Right cardiac atrium (tissue), 5 donors: ENCODE data around the gene MELTF. TPM values are rescaled to one million over a fixed set of nuclear protein-coding genes. Genes with fewer than 3 reads are reported as not detected.
"Not testable (repeated sequence)": the region's sequence is repeated elsewhere in the genome, so short reads cannot be mapped to it uniquely, and the experiment has no call there.

Source experiments
- ATAC-seq, 2 donors: fragments of 200-7000 bp; cut with Tn5 transposase; one replicate each; pipeline versions ENCODE4 v1.8.0 to v1.9.1; 2020; ENCODE audit warnings: moderate library complexity in 2 of 2, mild to moderate bottlenecking in 1 of 2
- DNase-seq, 3 donors: peaks; one replicate each; pipeline ENCODE4 v3.0.0-alpha.2; 2020
- H3K27ac ChIP-seq: one replicate; pipeline ENCODE4 v1.5.1; 2013; ENCODE audit warnings: mild to moderate bottlenecking, low read length, control low read depth, moderate library complexity
- H3K27me3 ChIP-seq: one replicate; pipeline ENCODE4 v1.6.1; 2013; ENCODE audit not compliant: control insufficient read depth, insufficient read depth
- H3K4me1 ChIP-seq: one replicate; pipeline ENCODE4 v1.6.1; 2013; ENCODE audit warnings: low read length; ENCODE audit not compliant: control insufficient read depth, insufficient read depth
- H3K4me3 ChIP-seq: one replicate; pipeline ENCODE4 v1.5.1; 2013; ENCODE audit warnings: low read length, control low read depth
- H3K9me3 ChIP-seq: one replicate; pipeline ENCODE4 v1.6.1; 2013; ENCODE audit warnings: low read length; ENCODE audit not compliant: control insufficient read depth
- WGBS: extraction: QIAGEN DNeasy Blood & Tissue Kit; methylation state at CpG from one replicate; pipeline ENCODE4 v1.1.7; 2013; 5-methylcytosine and 5-hydroxymethylcytosine counted together
- intact Hi-C, 4 donors: fragments of 100-400 bp; cut with DNase I; formaldehyde crosslinking; loops; one replicate each; pipeline versions ENCODE4 v1.11.0 to v1.14.0; 2022 to 2023
- long read RNA-seq, 4 donors: library from polyadenylated mRNA; unstranded; transcript quantifications; one replicate each; pipeline ENCODE4 v2.0.0, GENCODE V29; 2020 to 2021
- polyA plus RNA-seq: library from polyadenylated mRNA; stranded (reverse); fragments of 200-250 nt; gene quantifications from one replicate; pipeline ENCODE4 v1.2.3, GENCODE V29; 2013
- total RNA-seq, 4 donors: library from RNA; stranded (reverse); fragmentation: NEBNext Ultra II Directional; extraction: Animal tissue kit (Norgen Biotek cat#: 25700); gene quantifications; one replicate each; pipeline ENCODE4 v1.2.1, GENCODE V29; 2021
- donor health status: healthy with polysubstance abuse.
- donor health status: DM: no; HTN: yes; CAD: no.
- donor health status: DM: no; HTN: no; CAD: no.
- donor health status: DM: no; HTN: yes; CAD: no; lungs with severe emphysema.
- donor health status: DM: yes; HTN: yes; CAD: no.

The MELTF gene
- total RNA-seq (1 to 10 TPM; 1.2 to 6.5 (median 2.9) TPM), polyA plus RNA-seq (2.4 TPM)
- long read RNA-seq, donor 1, partial matches to known transcripts = 2 of 6 reads
- long read RNA-seq, donor 1, other reads (novel, unspliced or antisense) = 4 of 6 reads
- long read RNA-seq, donor 2, partial matches to known transcripts = 3 of 5 reads
- long read RNA-seq, donor 2, other reads (novel, unspliced or antisense) = 2 of 5 reads
- long read RNA-seq, donor 3, partial matches to known transcripts = 3 of 10 reads
- long read RNA-seq, donor 3, other reads (novel, unspliced or antisense) = 4 of 10 reads
- long read RNA-seq, donor 4, partial matches to known transcripts = 0 of 1 reads
- long read RNA-seq, donor 4, other reads (novel, unspliced or antisense) = 1 of 1 reads

DNA sequence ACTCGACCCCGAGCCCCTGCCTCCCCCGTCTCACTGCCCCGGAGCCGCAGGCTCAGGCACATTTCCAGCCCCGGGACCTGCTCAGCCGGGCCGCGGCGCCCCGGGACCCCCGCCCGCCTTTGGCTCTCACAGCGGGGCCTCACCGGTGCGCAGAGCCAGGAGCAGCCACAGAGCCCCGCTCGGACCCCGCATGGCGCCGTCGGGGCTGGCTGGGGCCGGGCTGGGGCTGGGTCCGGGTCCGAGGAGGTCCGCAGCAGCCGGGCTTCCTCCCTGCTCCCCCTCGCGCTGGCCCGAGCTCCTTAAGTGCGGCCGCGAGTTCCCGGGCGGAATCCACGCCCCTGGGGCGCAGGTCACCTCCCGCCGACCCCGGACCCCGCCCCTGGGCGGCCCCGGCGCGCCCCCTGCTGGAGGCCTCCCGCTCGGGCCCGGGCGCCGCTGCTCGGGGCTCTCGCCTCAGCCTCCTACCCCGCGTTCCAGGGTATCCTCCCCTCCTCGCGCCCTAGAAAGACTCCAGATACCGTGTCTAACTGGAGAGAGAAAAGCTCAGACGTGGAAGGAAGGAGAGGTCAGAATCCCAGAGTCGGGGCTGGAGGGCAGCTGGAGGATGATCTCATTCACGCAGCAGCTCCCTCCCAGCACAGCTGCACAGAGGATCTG, at the start of gene MELTF:
MELTF (minus strand) TSS at position 307 of the 657 bp plus-strand sequence; CDS start at position 192, 115 bp downstream.
- ATAC-seq (peak; percentile 65), DNase-seq (peak; percentile 72 to 85 (median 85))
- Histone ChIP-seq H3K4me3 (peak within 1 kb of the TSS; percentile 43), H3K27ac (peak within 1 kb of the TSS; percentile 12), H3K4me1 (peaks cover 5% of the 10 kb centered on the region), H3K27me3 (no peaks in the 10 kb centered on the region), H3K9me3 (no peaks in the 10 kb centered on the region)
- intact Hi-C loops = no loop called here
- WGBS = 2% methylated on average over 60 of the region's 60 CpGs

DNA sequence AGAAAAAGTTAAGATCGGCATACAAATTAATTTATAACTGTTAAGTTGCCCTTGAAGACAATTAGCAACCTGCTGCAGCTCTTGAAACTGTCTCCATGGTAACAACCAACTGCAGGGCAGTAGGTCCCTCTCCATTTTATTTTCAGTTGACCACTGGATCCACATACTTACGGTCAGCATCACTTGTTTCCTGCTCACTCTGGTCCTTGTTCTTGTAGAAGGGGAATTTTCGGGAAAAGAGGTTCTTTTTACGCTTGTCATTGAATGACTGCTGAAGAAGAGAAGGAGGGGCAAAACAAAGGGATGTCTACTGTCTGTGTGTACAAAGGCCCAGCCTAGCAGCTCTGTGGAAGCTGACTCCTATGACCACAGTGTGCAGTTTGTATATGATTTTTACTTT, 46.8 kb upstream of the MELTF start:
- DNase-seq (no peak), ATAC-seq (no peak)
- no peaks in the 10 kb centered on the region for H3K27me3 ChIP-seq
- intact Hi-C loops = no loop called here
- no peaks in the 10 kb centered on the region for H3K4me1 ChIP-seq
- WGBS = 92% methylated on average over 4 of the region's 4 CpGs
- H3K27ac ChIP-seq = no peak overlapping the region
- no peak overlapping the region for H3K4me3 ChIP-seq
- H3K9me3 ChIP-seq = no peaks in the 10 kb centered on the region

DNA sequence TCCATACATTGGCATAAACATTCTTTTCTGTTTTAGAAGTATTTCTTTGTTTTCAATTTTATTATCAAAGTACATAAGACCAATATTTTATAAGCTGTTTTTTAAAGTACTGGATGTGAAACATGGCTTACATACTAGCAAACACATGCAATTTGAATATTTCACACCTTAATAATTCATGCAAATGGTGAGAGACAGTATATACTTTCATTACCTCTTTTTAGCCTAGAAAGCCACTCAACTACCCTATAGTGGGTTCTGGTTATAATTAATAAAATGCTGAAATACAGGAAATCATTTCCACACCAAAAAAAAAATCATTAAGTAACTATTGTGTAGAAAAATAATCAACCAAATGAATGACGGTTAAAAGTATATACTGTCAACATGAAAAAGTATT, 38.5 kb upstream of the MELTF start:
- no peak for DNase-seq
- H3K9me3 ChIP-seq = no peaks in the 10 kb centered on the region
- WGBS = 95% methylated on average over 1 of the region's 1 CpG
- H3K27ac ChIP-seq = no peak overlapping the region
- intact Hi-C loops = no loop called here
- H3K4me3 ChIP-seq = no peak overlapping the region
- ATAC-seq = no peak
- no peaks in the 10 kb centered on the region for H3K27me3 ChIP-seq
- H3K4me1 ChIP-seq = no peaks in the 10 kb centered on the region

DNA sequence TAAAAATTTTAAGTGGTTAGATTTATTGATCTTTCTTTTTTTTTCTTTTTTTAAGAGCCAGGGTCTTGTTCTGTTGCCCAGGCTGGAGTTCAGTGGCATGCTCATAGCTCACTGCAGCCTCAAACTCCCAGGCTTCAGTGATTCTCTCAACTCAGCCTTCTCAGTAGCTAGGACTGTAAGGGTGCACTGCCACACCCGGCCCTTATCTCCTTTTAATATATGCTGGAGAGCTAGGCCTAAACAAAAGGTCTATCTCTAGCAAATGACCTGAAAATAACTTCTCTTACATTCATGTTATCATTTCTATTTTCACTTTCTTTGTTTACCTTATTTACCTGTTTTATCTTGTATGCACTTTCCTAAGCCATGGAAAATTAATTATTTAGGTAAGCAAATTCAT, 35.2 kb upstream of the MELTF start:
- no peak overlapping the region for H3K4me3 ChIP-seq
- intact Hi-C loops = no loop called here
- no peak overlapping the region for H3K27ac ChIP-seq

DNA sequence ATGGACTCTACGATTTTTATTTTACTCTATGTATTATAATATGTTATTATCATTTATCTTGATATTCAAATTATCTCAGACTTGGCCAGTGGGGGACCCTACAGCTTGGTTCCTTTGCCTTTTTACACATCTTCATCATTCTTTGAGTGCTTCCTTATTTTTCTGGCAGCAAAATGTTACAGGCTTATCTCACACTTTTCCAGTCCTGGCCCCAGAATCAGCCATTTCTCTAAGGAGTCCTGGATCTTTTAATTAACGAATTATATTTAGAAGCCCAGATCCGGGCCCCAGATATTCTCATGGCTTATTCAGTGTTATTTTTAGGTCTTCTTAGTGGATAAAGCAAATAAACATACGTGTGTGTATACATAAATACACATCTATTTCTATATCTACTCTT, 32.8 kb upstream of the MELTF start:
- 65% methylated on average over 4 of the region's 4 CpGs for WGBS
- no peak overlapping the region for H3K4me3 ChIP-seq
- no peaks in the 10 kb centered on the region for H3K4me1 ChIP-seq
- no peak overlapping the region for H3K27ac ChIP-seq
- H3K27me3 ChIP-seq = no peaks in the 10 kb centered on the region
- DNase-seq = no peak
- intact Hi-C loops = no loop called here
- H3K9me3 ChIP-seq = no peaks in the 10 kb centered on the region
- ATAC-seq = no peak

More for the DNA sequence above, 35.2 kb upstream of the MELTF start:
- WGBS = 90% methylated on average over 1 of the region's 1 CpG
- Histone ChIP-seq H3K4me1 (no peaks in the 10 kb centered on the region), H3K9me3 (no peaks in the 10 kb centered on the region), H3K27me3 (no peaks in the 10 kb centered on the region)
- no peak for ATAC-seq
- no peak for DNase-seq

DNA sequence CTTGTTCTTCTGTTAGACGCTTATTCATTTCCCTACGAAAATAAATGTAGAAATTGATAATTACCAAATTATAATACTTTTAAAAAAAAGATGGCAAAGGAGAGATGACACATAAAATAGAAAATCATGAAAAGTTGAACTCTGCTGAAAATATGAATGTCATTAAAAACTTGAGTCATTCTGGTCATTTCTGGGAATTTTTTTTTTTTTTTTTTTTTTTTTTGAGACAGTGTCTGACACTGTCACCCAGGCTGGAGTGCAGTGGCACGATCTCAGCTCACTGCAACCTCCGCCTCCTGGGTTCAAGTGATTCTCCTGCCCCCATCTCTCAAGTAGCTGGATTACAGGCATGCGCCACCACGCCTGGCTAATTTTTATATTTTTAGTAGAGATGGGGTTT, 22.0 kb upstream of the MELTF start:
- H3K4me3 ChIP-seq, H3K27me3 ChIP-seq, H3K27ac ChIP-seq, intact Hi-C loops, DNase-seq, ATAC-seq, H3K4me1 ChIP-seq, H3K9me3 ChIP-seq: not testable (repeated sequence)
- 95% methylated on average over 6 of the region's 6 CpGs for WGBS

DNA sequence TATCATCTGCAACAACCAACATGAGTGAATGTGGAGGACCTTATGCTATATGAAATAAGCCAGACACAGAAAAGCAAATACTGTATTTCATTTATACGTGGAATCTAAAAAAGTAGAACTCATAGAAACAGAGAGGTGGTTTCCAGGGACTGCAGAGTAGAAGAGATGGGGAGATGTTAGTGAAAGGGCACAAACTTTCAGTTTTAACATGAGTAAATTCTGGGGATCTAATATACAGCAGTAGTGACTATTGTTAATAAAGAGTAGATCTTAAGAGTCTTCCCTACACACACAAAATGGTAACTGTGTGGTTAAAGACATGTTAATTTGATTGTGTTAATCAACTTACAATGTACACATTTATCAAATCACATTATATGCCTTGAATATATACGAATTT, 20.9 kb upstream of the MELTF start:
- DNase-seq (no peak), ATAC-seq (no peak)
- 85% methylated on average over 2 of the region's 2 CpGs for WGBS
- Histone ChIP-seq H3K27ac (no peak overlapping the region), H3K4me1 (no peaks in the 10 kb centered on the region), H3K9me3 (no peaks in the 10 kb centered on the region), H3K27me3 (no peaks in the 10 kb centered on the region), H3K4me3 (no peak overlapping the region)
- intact Hi-C loops = no loop called here

DNA sequence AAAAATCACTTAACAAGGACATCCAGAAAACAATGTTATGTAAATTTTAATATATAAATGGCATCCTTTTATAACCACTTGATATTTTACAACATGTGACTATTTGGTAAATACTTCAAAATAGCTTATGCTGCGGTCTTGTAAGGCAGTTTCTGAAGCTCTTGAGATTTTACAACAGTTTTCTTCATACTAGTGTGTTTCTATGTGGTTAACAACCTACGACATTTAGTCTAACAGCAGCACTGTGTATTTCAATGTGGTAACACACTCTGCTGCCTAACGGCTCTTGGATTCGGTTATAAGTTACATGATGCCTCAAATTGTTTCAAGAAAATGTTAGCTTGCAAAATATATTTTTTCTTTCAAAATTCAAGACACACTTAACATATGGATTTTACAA, 12.9 kb upstream of the MELTF start:
- WGBS = 94% methylated on average over 4 of the region's 4 CpGs
- ATAC-seq = no peak

DNA sequence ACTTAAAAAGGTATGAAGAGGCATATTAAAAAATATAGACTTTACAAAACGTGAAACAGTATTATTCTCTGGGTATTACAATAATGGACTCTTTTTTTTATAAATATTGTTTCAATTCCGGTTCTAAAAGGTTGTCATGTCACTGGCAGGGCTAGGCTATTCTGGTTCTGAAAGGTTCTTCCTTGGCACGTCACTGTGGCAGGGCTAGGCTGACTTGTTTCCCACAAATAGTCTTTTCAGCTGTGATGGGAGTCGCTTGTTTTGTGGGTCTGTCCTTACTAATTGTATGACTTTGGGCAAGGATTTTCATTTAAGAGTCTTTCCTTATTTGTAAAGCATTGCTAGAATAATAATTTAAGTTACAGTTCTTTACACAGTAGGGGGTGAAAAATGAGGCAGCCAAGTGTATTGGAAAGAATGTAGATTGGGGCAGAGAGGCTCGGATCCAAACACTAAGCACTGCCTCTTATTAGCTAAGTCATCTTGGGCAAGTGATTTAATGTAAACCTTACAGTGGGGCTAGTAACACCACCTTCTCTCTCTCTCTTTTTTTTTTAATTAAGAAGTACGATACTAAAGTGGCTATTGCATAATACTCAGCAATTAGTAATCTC, 12.4 kb upstream of the MELTF start:
- no peaks in the 10 kb centered on the region for H3K9me3 ChIP-seq
- no peak overlapping the region for H3K4me3 ChIP-seq
- intact Hi-C loops = no loop called here
- no peaks in the 10 kb centered on the region for H3K4me1 ChIP-seq
- DNase-seq (no peak), ATAC-seq (no peak)
- WGBS = 86% methylated on average over 6 of the region's 6 CpGs
- no peaks in the 10 kb centered on the region for H3K27me3 ChIP-seq
- H3K27ac ChIP-seq = no peak overlapping the region

More for the DNA sequence above, 12.9 kb upstream of the MELTF start:
- Histone ChIP-seq H3K4me1 (no peaks in the 10 kb centered on the region), H3K9me3 (no peaks in the 10 kb centered on the region), H3K4me3 (no peak overlapping the region), H3K27ac (no peak overlapping the region), H3K27me3 (no peaks in the 10 kb centered on the region)
- intact Hi-C loops = no loop called here
- no peak for DNase-seq

DNA sequence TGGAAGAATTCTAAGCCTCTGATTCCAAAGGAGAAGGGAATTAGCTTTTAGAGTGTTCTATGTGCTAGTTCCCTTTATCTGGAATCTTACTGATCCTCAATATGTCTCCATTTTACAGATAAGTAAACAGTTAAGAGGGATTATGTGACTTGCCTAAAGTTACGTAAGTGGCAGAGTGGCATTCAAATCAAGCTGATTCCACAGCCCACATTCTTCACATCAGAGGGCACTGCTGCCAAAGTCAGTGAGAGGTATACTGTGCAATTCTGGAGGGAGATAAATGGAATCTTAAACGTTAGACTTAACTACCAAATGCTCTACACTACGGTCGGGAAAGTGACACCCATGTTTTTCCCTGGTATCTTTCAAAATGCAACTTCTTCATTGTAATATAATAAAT, 11.0 kb upstream of the MELTF start:
- no peak for DNase-seq
- no peak overlapping the region for H3K27ac ChIP-seq
- no peaks in the 10 kb centered on the region for H3K9me3 ChIP-seq
- intact Hi-C loops = no loop called here
- ATAC-seq = no peak
- H3K4me1 ChIP-seq = no peaks in the 10 kb centered on the region
- no peak overlapping the region for H3K4me3 ChIP-seq
- no peaks in the 10 kb centered on the region for H3K27me3 ChIP-seq
- WGBS = 62% methylated on average over 4 of the region's 4 CpGs

DNA sequence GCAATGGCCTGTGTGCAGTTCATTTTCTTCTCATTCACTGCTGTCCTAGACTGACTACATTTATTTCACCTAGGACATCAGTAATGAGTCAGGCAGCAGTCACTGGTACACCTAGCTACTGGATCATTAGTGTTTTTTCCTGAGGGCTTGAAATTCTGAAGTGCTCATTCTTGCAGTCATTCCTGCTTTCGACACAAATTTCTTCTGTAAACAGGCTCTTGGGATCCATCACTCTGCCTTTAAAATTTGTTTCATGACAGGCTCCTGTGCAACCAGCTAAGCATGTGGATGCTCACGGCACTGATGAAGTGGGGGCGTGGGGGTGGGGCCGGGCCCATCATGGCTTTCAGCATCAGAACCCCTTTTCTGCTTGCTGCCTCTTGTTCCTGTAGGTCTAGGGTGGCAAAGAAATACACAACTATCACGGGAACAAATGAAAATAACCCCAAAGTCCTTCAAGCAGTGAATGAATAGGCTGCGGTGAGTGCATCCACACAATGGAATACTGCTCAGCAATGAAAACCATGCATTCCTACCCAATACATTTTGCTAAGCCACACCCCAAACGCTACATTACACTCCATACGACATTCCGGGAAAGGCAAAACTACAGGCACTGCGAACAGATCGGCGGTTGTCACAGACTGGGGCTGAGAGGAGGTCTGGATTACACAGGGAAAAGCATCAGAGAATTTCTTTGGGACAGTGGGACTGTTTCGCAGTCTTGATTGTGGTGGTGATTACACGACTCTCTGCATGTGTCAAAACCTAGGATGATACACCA, 9.3 kb upstream of the MELTF start:
- WGBS = 84% methylated on average over 14 of the region's 14 CpGs
- intact Hi-C loops = no loop called here
- no peaks in the 10 kb centered on the region for H3K9me3 ChIP-seq
- ATAC-seq = peak in 1 of 2 donors; percentile 23
- H3K4me3 ChIP-seq = no peak overlapping the region
- H3K4me1 ChIP-seq = no peaks in the 10 kb centered on the region
- no peak for DNase-seq
- no peaks in the 10 kb centered on the region for H3K27me3 ChIP-seq
- no peak overlapping the region for H3K27ac ChIP-seq
